GM10266 (cell line): ENCODE results near the gene PHLPP1.

Experiments
- DNase-seq: peaks from one replicate; pipeline ENCODE4 v3.0.0; 2012; ENCODE audit errors: extremely low spot score
- TF ChIP-seq, protein P1 (sequence below): IDR thresholded peaks from 2 replicates; pipeline ENCODE4 v1.5.1; 2012; ENCODE audit warnings: mild to moderate bottlenecking, low read depth; ENCODE audit not compliant: control insufficient read depth, insufficient read depth; ENCODE audit errors: missing control alignments

Gene PHLPP1

GRCh38 chr18:62788111-62788510 is 72.8 kb downstream of the PHLPP1 start:
- TF ChIP-seq, protein P1, sequence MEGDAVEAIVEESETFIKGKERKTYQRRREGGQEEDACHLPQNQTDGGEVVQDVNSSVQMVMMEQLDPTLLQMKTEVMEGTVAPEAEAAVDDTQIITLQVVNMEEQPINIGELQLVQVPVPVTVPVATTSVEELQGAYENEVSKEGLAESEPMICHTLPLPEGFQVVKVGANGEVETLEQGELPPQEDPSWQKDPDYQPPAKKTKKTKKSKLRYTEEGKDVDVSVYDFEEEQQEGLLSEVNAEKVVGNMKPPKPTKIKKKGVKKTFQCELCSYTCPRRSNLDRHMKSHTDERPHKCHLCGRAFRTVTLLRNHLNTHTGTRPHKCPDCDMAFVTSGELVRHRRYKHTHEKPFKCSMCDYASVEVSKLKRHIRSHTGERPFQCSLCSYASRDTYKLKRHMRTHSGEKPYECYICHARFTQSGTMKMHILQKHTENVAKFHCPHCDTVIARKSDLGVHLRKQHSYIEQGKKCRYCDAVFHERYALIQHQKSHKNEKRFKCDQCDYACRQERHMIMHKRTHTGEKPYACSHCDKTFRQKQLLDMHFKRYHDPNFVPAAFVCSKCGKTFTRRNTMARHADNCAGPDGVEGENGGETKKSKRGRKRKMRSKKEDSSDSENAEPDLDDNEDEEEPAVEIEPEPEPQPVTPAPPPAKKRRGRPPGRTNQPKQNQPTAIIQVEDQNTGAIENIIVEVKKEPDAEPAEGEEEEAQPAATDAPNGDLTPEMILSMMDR, result no peak
- no peak for DNase-seq

DNA sequence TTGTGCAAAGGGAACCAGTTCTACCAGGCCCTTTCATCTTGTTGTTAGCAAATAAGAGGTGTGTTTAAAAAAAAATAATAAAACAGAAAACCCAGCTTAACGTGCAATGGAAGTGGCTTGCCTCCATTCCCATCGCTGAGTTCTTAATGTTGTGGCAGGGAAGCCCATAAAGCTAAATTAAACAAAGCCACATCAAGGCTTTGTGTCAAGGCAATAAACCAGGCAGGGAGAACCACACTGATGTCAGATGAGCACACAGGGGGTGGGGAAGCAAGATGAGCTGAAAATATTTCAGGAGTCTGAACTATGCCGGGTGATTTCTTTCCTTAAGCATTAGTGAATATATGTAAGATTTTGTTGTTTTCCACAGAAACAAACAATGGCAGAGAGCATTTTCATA is 73.5 kb downstream of the PHLPP1 start:
- TF ChIP-seq, protein P1, result no peak
- no peak for DNase-seq

DNA sequence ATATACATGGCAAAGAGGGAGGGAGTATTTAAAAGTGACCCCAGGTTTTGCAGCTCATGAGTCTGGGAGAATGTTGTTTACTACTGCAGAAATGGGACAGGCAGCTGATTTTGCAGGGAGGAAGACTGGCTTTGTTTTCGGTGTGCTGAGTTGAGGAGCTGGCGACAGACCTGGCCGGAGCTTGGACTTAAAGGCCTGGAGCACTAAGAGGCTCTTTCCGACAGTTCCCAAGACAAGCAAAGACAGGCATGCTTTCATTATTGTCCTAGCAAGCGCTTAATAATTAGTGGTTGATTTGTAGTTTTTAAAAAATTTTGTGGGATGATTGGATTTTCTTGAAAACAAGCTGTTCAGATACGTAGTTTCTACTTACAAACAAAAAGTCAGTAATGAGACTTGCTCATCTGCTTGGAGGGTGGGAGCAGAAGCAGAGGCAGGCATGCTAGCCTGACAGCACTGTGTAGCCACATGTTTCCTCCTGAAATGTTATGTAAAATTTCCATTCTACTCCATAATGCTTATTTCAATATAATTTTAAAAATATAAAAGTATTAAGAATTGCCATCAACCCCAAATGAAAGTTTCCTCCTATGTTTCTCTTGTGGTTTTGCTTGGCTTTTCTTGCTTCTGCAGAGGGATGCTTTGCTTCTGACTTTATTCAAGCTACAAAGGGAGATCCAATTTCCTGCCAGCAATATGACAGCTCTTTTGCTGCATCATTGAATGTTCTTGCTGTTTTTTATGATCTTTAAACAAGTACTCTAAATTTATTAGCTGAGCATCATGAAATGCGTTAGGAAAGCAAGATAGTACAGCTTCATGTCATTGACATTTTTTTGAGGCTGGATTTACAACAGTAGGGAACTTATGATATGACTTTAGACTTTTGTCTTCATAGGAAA is 75.8 kb downstream of the PHLPP1 start:
- DNase-seq, result no peak
- TF ChIP-seq, protein P1, result no peak

DNA sequence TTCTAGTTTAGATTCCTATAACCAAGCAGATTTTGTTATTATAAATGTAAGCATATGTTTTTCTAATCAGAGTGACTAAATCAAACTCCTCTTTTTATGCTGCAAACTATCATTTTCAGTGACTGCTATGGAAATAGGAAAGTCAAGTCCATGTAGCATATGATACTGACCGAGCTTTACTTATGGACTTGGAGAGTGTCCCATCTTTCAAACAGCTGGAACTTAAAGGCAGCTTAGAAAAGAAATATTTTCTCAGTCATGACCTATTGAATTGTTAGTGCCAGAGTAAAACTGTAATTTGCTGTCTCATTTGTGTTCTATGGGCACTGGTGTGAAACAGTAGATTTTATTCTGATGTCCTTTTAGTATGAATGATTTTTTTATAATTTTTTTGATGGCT is 76.7 kb downstream of the PHLPP1 start:
- TF ChIP-seq, protein P1, result no peak
- no peak for DNase-seq

DNA sequence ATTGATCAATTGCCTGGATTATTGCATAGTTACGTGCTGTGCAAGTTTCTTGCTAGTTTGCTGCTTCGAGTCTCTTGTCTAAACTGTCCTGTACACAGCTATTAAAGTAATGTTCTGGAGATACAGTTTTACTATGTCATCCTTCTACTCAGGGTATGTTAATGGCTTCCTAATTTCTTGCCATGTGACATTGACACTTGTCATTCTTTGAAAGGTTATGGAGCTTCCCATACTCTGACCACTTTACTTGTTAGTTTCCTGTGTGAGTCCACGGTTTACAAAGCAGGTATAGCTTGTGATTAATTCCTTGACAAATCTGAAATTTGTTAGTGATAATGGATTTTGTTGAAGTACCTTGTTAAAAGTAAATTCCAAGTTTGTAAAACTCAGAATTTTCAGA is 80.5 kb downstream of the PHLPP1 start:
- no peak for DNase-seq
- TF ChIP-seq, protein P1, result no peak

DNA sequence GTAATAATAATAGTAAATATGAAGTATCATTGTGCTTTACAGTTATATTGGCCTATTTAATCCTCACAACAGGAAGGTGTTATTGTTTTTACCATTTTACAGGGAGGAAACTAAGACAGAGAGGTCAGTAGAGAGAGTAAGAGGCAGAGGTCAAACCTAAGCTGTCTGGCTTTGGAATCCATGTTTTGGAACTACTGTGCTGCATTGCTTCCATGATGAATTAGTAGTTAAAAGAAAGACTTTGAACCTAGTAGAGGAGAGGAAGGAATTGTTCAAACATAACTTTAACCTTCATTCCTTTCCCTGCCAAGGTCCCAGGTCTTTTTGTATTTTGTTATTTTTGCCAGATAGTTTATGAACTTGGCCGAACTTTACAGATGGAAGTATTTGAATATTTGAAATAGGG is 80.9 kb downstream of the PHLPP1 start:
- DNase-seq, result no peak
- TF ChIP-seq, protein P1, result no peak

DNA sequence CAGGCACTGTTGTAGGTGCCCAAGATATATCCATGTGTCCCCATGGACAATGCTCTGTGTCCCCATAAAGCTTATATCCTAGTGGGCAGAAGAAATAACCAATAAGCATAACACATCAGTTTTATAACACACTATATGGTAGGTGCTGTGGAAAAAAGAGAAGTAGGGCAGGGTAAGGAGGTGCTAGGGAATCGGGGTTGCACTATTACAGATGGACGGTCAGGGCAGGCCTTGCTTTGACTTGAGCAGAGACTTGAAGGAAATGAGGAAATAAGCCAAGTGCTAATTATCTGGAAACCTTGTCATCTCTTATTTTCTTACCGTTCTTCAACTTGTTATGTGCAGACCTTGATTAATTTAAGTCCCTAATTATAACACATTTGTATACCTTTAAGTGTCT is 82.0 kb downstream of the PHLPP1 start:
- TF ChIP-seq, protein P1, result no peak
- no peak for DNase-seq
